ENCODE measurements around the gene TIMM13.

GRCh38 chr19:2415281-2415972 lies 12.0 kb downstream of the TIMM13 start:
- TF ChIP-seq NFE2 (IDR thresholded peaks at IDR 0.05; ENCODE audit: low read depth) (no peak), POLR2A (conservative IDR thresholded peaks at IDR 0.05) (no peak; the same call in 1 of the 2 replicates), EGR1 (conservative IDR thresholded peaks at IDR 0.05) (no peak)

Data from K562 (cell line).